Right lobe of liver (tissue), 6 donors: Measurements from ENCODE around the gene SNPH. TPM values are rescaled to one million over a fixed set of nuclear protein-coding genes. Genes with fewer than 3 reads are reported as not detected.

Source experiments
- ATAC-seq, 4 donors: fragments of 200-7000 bp; cut with Tn5 transposase; one replicate each; pipeline ENCODE4 v1.9.1; 2020; ENCODE audit warnings: mild to moderate bottlenecking in 4 of 4, moderate library complexity in 4 of 4
- DNase-seq, 3 donors: peaks; one replicate each; pipeline ENCODE4 v3.0.0-alpha.2; 2020
- H3K27ac ChIP-seq, 3 donors: fragments of 200-600 bp; one replicate each; pipeline ENCODE4 v1.8.0; 2022
- H3K27me3 ChIP-seq, 2 donors: fragments of 200-600 bp; one replicate each; pipeline ENCODE4 v1.8.0; 2022
- H3K36me3 ChIP-seq, 4 donors: fragments of 200-600 bp; sonication (generic) in 1 of 4; one replicate each; pipeline versions ENCODE4 v1.5.1 to v1.8.0; 2017 to 2022; ENCODE audit warnings: control low read depth in 1 of 4
- H3K4me1 ChIP-seq, 4 donors: fragments of 200-600 bp; sonication (generic) in 1 of 4; one replicate each; pipeline versions ENCODE4 v1.5.1 to v1.8.0; 2017 to 2022; ENCODE audit warnings: control low read depth in 1 of 4
- H3K4me3 ChIP-seq, 3 donors: fragments of 200-600 bp; one replicate each; pipeline ENCODE4 v1.8.0; 2022
- H3K9me3 ChIP-seq, 4 donors: fragments of 200-600 bp; sonication (generic) in 1 of 4; one replicate each; pipeline versions ENCODE4 v1.5.1 to v1.8.0; 2017 to 2022; ENCODE audit warnings: control low read depth in 1 of 4
- POLR2A ChIP-seq: fragments of 450-650 bp; IDR thresholded peaks from one replicate; pipeline ENCODE4 v1.6.1; 2017; ENCODE audit warnings: antibody characterized with exemption, mild to moderate bottlenecking
- WGBS: methylation state at CpG from one replicate; pipeline ENCODE4 v1.1.6; 2018; ENCODE audit warnings: low coverage, low lambda C conversion rate; ENCODE audit not compliant: insufficient coverage; ENCODE audit errors: missing lambda C conversion rate; 5-methylcytosine and 5-hydroxymethylcytosine counted together
- intact Hi-C, 2 donors: fragments of 100-400 bp; cut with DNase I; formaldehyde crosslinking; loops; one replicate each; pipeline versions ENCODE4 v1.11.2 to v1.14.1; 2022
- total RNA-seq, 6 experiments: library from RNA; depleted of rRNA in 2 of 6; stranded (reverse); fragments of >200 nt in 2 of 6; fragmentation: NEBNext Ultra II Directional in 3 of 6; extraction: Animal tissue kit (Norgen Biotek cat#: 25700) in 3 of 6; gene quantifications; one replicate each; pipeline versions ENCODE4 v1.1.0 to v1.2.4, GENCODE V29; 2016 to 2023
- TF ChIP-seq, protein P1 (sequence below), 4 donors: fragments of 200-600 bp in 3 of 4; fragments of 450-650 bp in 1 of 4; IDR thresholded peaks; one replicate each; pipeline versions ENCODE4 v1.5.1 to v1.8.0; 2016 to 2022; ENCODE audit warnings: antibody characterized with exemption in 4 of 4, mild to moderate bottlenecking in 2 of 4
- donor health status: DM: no; HTN: yes; CAD: no.
- donor health status: DM: no; HTN: no; CAD: no.
- donor health status: DM: no; HTN: no; CAD: no.
- donor health status: DM: no; HTN: yes; CAD: no.
- donor health status: DM: no; HTN: yes; CAD: no.

Gene SNPH
- total RNA-seq, 6 experiments from 2014 or later: 0.11 to 0.61 (median 0.12) TPM

DNA sequence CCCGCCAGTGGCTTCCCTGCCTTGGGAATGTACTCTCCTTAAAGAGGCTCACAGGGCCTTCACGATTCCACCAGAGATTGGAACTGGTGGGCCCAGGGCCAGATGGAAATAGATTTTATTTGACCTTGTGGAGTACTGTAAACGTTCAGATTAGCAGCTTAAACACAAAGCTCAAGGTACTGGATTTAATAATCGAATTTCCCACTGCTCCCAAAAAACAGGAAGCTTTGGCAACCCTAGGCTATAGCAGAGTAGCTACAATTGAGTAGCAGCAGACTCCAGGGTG lies 55.5 kb downstream of the SNPH start:
- H3K27ac ChIP-seq: peak overlapping the region in 1 of 3 donors; percentile 52
- WGBS: 23% methylated on average over 4 of the region's 4 CpGs
- ATAC-seq: no peak

DNA sequence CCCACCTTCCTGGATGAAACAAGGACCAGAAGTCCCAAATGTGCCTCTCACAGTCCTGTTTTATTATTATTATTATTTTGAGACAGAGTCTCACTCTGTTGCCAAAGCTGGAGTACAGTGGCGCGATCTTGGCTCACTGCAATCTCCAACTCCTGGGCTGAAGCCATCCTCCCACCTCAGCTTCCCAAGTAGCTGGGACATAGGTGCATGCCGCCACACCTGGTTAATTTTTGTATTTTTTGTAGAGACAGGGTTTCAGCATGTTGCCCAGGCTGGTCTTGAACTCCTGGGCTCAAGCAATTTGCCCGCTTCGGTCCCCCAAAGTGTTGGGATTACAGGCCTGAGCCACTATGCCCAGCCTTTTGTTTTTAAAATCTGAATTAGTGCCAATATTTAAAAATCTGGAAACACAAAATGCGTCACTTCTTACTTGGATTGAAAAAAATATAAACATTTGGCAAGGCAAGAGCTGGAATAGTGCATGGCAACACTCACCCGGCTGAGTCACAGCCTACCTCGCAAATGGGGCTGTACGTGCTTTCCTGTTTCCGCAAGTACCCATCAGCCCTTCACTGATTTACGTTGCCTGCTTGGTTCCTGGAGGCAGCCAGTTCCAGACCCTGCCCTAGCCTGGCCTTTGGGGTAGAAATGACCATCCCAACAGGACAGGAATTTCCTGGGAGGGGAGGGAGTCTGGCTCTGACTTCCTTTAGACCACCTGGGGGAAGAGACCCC lies 56.6 kb downstream of the SNPH start:
- ATAC-seq: peak in 2 of 4 donors; percentile 15 to 16
- Histone ChIP-seq H3K9me3 (no peaks in the 10 kb centered on the region), H3K27me3 (no peaks in the 10 kb centered on the region), H3K4me3 (no peak overlapping the region), H3K4me1 (peaks cover 0 to 25% (median 12%) of the 10 kb centered on the region in 4 donors), H3K27ac (peak overlapping the region; percentile 35 to 62 (median 47)), H3K36me3 (no peaks in the 10 kb centered on the region)
- DNase-seq: peak in 1 of 3 donors; percentile 46
- 70% methylated on average over 11 of the region's 11 CpGs for WGBS
- intact Hi-C loops: loop anchor here in 1 of 2 donors (10.0 kb wide), 1 partner anchor 62 kb away; no protein-coding TSS in a partner anchor
- no peak for TF ChIP-seq POLR2A
- TF ChIP-seq, protein P1, sequence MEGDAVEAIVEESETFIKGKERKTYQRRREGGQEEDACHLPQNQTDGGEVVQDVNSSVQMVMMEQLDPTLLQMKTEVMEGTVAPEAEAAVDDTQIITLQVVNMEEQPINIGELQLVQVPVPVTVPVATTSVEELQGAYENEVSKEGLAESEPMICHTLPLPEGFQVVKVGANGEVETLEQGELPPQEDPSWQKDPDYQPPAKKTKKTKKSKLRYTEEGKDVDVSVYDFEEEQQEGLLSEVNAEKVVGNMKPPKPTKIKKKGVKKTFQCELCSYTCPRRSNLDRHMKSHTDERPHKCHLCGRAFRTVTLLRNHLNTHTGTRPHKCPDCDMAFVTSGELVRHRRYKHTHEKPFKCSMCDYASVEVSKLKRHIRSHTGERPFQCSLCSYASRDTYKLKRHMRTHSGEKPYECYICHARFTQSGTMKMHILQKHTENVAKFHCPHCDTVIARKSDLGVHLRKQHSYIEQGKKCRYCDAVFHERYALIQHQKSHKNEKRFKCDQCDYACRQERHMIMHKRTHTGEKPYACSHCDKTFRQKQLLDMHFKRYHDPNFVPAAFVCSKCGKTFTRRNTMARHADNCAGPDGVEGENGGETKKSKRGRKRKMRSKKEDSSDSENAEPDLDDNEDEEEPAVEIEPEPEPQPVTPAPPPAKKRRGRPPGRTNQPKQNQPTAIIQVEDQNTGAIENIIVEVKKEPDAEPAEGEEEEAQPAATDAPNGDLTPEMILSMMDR (IDR thresholded peaks at IDR 0.05): no peak

More for the DNA sequence above, 55.5 kb downstream of the SNPH start:
- Histone ChIP-seq H3K4me1 (peaks cover 0 to 18% (median 3%) of the 10 kb centered on the region in 4 donors), H3K27me3 (no peaks in the 10 kb centered on the region), H3K4me3 (no peak overlapping the region), H3K9me3 (no peaks in the 10 kb centered on the region), H3K36me3 (no peaks in the 10 kb centered on the region)
- intact Hi-C loops: loop anchor here in 1 of 2 donors (10.0 kb wide), 1 partner anchor 63 kb away; no protein-coding TSS in a partner anchor
- no peak for DNase-seq
- no peak for TF ChIP-seq POLR2A
- TF ChIP-seq, protein P1 (IDR thresholded peaks at IDR 0.05): no peak

DNA sequence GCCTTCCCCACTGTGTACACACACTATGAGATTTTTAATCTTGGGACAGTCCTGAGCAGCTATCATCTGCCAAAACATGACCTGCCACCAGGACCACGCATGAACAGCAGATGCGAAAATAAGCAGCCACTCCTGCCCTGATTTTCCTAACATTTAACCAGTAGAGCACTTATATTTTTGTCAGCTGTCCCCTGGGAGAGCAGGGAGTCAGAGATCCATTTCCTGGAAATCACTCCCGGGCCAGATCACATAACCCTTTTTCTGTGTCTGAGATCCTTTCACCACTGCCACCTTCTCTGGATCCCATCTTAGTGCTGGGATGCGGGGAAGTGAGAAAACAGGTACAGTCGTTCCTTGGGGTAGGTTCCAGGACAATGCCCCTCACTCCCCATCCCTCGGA lies 57.2 kb downstream of the SNPH start:
- H3K27ac ChIP-seq: peak overlapping the region; percentile 11 to 62 (median 47)
- WGBS: 70% methylated on average over 5 of the region's 6 CpGs
- peaks cover 0 to 26% (median 15%) of the 10 kb centered on the region in 4 donors for H3K4me1 ChIP-seq
- DNase-seq: peak in 1 of 3 donors; percentile 28
- no peaks in the 10 kb centered on the region for H3K9me3 ChIP-seq
- ATAC-seq: no peak
- no peak for TF ChIP-seq POLR2A
- TF ChIP-seq, protein P1 (IDR thresholded peaks at IDR 0.05): no peak
- no peaks in the 10 kb centered on the region for H3K27me3 ChIP-seq
- no peak overlapping the region for H3K4me3 ChIP-seq
- no peaks in the 10 kb centered on the region for H3K36me3 ChIP-seq
- intact Hi-C loops: loop anchor here in 1 of 2 donors (10.0 kb wide), 1 partner anchor 62 kb away; no protein-coding TSS in a partner anchor

DNA sequence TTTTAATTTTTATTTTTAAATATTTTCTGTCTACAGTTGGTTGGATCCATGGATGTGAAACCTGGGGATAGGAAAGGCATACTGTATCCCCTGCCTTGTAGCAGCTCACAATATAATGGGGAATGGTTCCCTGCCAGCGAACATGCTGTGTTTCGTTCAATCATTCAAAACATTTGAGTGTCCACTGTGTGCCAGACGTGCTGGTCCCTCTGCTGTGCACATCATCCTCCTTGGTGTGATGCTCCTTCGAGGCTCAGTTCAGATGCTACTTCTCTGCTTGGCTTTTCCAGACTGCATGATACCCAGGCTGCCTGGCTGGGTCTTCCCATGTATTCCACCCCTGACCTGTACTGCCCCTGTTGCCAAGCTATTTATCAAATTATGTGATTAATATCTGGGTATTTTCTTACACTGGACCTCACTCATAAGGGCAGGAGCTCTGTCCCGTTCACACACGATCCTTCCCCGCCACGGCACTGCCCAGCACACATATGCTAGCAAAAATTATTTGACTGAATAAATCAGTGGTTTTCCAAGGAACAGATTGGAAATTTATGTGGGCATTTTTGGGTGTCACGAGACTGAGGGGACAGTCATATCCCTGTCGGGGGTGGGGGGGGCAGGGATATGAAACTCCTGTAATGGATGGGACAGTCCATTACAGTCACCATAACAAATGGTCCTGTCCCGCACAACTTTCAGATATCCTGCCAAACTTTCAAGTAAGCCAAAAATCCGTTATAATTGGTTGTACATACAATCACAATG lies 57.9 kb downstream of the SNPH start:
- no peak overlapping the region for H3K4me3 ChIP-seq
- WGBS: 72% methylated on average over 10 of the region's 12 CpGs
- H3K27ac ChIP-seq: peak overlapping the region in 1 of 3 donors; percentile 62
- no peak for ATAC-seq
- no peaks in the 10 kb centered on the region for H3K9me3 ChIP-seq
- peaks cover 0 to 34% (median 18%) of the 10 kb centered on the region in 4 donors for H3K4me1 ChIP-seq
- peak in 1 of 3 donors; percentile 35 for DNase-seq
- intact Hi-C loops: loop anchor here in 1 of 2 donors (10.0 kb wide), 1 partner anchor 61 kb away; no protein-coding TSS in a partner anchor
- no peak for TF ChIP-seq POLR2A
- TF ChIP-seq, protein P1 (IDR thresholded peaks at IDR 0.05): no peak
- no peaks in the 10 kb centered on the region for H3K27me3 ChIP-seq
- no peaks in the 10 kb centered on the region for H3K36me3 ChIP-seq
